RWPE2 (cell line): ENCODE data around the gene PIGH.
A peak's percentile ranks its signal among the peaks of the same experiment; 100 is the strongest.

Experiments used
- ATAC-seq: fragments of 200-7000 bp; cut with Tn5 transposase; 3 replicates; pipeline ENCODE4 v1.9.1; 2021; ENCODE audit warnings: low read depth
- DNase-seq: peaks from one replicate; pipeline ENCODE4 v3.0.0-alpha.2; 2020; ENCODE audit warnings: low spot score
- H3K27ac ChIP-seq: fragments of 450-650 bp; 2 replicates; pipeline ENCODE4 v1.5.1; 2017; ENCODE audit warnings: mild to moderate bottlenecking; ENCODE audit not compliant: poor library complexity, severe bottlenecking
- H3K27me3 ChIP-seq: fragments of 250-450 bp; sonication (Bioruptor Pico); 2 replicates; pipeline ENCODE4 v1.5.1; 2021; ENCODE audit warnings: mild to moderate bottlenecking, moderate library complexity; ENCODE audit not compliant: insufficient read depth, poor library complexity, severe bottlenecking
- H3K36me3 ChIP-seq: fragments of 250-450 bp; sonication (Bioruptor Pico); 2 replicates; pipeline ENCODE4 v1.5.1; 2020; ENCODE audit warnings: low read depth, mild to moderate bottlenecking, moderate library complexity
- H3K4me1 ChIP-seq: fragments of 250-450 bp; sonication (Bioruptor Pico); 2 replicates; pipeline ENCODE4 v1.5.1; 2021; ENCODE audit warnings: mild to moderate bottlenecking, moderate library complexity; ENCODE audit not compliant: insufficient read depth, poor library complexity, severe bottlenecking
- H3K4me3 ChIP-seq: fragments of 250-450 bp; sonication (Bioruptor Pico); 2 replicates; pipeline ENCODE4 v1.5.1; 2021; ENCODE audit warnings: mild to moderate bottlenecking, moderate library complexity; ENCODE audit not compliant: severe bottlenecking
- H3K9me3 ChIP-seq: fragments of 250-450 bp; sonication (Bioruptor Pico); 2 replicates; pipeline ENCODE4 v1.5.1; 2021; ENCODE audit warnings: mild to moderate bottlenecking, moderate library complexity; ENCODE audit not compliant: severe bottlenecking
- CTCF ChIP-seq: fragments of 450-650 bp; IDR thresholded peaks from one replicate; pipeline ENCODE4 v1.5.1; 2017; ENCODE audit warnings: mild to moderate bottlenecking, moderate library complexity; ENCODE audit not compliant: poor library complexity, severe bottlenecking

The PIGH gene

GRCh38 chr14:67618617-67619063 lies 18.6 kb upstream of the PIGH start:
- ATAC-seq, result peak; percentile 26
- no peak for DNase-seq
- H3K9me3 ChIP-seq, result no peaks in the 10 kb centered on the region
- no peaks in the 10 kb centered on the region for H3K36me3 ChIP-seq
- H3K27me3 ChIP-seq, result no peaks in the 10 kb centered on the region
- TF ChIP-seq CTCF, result peak; percentile 96
- no peak overlapping the region for H3K27ac ChIP-seq
- no peak overlapping the region for H3K4me3 ChIP-seq
- peaks cover 26% of the 10 kb centered on the region for H3K4me1 ChIP-seq

- Histone ChIP-seq H3K4me3 (no peak overlapping the region), H3K9me3 (no peaks in the 10 kb centered on the region), H3K4me1 (no peaks in the 10 kb centered on the region), H3K27me3 (no peaks in the 10 kb centered on the region), H3K27ac (no peak overlapping the region), H3K36me3 (no peaks in the 10 kb centered on the region)
- ATAC-seq, result no peak
- no peak for TF ChIP-seq CTCF
- DNase-seq, result no peak
These were observed 10.4 kb upstream of the PIGH start for GRCh38 chr14:67610491-67610890.

- no peaks in the 10 kb centered on the region for H3K27me3 ChIP-seq
- no peak for TF ChIP-seq CTCF
- DNase-seq (no peak), ATAC-seq (no peak)
- H3K4me1 ChIP-seq, result no peaks in the 10 kb centered on the region
- no peaks in the 10 kb centered on the region for H3K36me3 ChIP-seq
- no peaks in the 10 kb centered on the region for H3K9me3 ChIP-seq
- no peak overlapping the region for H3K27ac ChIP-seq
- H3K4me3 ChIP-seq, result no peak overlapping the region
These were observed 9.7 kb upstream of the PIGH start for GRCh38 chr14:67609642-67610310.

- ATAC-seq (no peak), DNase-seq (no peak)
- Histone ChIP-seq H3K4me1 (no peaks in the 10 kb centered on the region), H3K9me3 (no peaks in the 10 kb centered on the region), H3K27ac (no peak overlapping the region), H3K27me3 (no peaks in the 10 kb centered on the region), H3K4me3 (no peak overlapping the region), H3K36me3 (no peaks in the 10 kb centered on the region)
- TF ChIP-seq CTCF, result no peak
These were observed 7.6 kb upstream of the PIGH start for GRCh38 chr14:67607646-67608045.

- Histone ChIP-seq H3K36me3 (no peaks in the 10 kb centered on the region), H3K4me3 (no peak overlapping the region), H3K27ac (no peak overlapping the region), H3K9me3 (no peaks in the 10 kb centered on the region), H3K4me1 (no peaks in the 10 kb centered on the region), H3K27me3 (no peaks in the 10 kb centered on the region)
- TF ChIP-seq CTCF, result no peak
- DNase-seq (no peak), ATAC-seq (no peak)
These were observed 3.0 kb upstream of the PIGH start for GRCh38 chr14:67602995-67603545.
